DND-41 (cell line): Measurements from ENCODE around the gene SGMS1.

ENCODE experiments used
- ATAC-seq: fragments of 200-7000 bp; cut with Tn5 transposase; 3 replicates; pipeline ENCODE4 v1.9.1; 2021; ENCODE audit warnings: low read depth; ENCODE audit not compliant: insufficient read depth
- DNase-seq: peaks from one replicate; pipeline ENCODE4 v3.0.0-alpha.2; 2020
- H2AFZ ChIP-seq: 2 replicates; pipeline ENCODE4 v1.6.0; 2012; ENCODE audit warnings: low read depth, low read length
- H3K27ac ChIP-seq: 2 replicates; pipeline ENCODE4 v1.5.1; 2012; ENCODE audit warnings: low read length, inconsistent platforms
- H3K27me3 ChIP-seq: fragments of 200-600 bp; sonication (generic); 2 replicates; pipeline ENCODE4 v1.6.0; 2012; ENCODE audit warnings: low read length, mild to moderate bottlenecking, inconsistent platforms; ENCODE audit not compliant: insufficient read depth, poor library complexity
- H3K36me3 ChIP-seq: 2 replicates; pipeline ENCODE4 v1.5.1; 2012; ENCODE audit warnings: low read length, inconsistent platforms; ENCODE audit not compliant: insufficient read depth
- H3K4me1 ChIP-seq: 2 replicates; pipeline ENCODE4 v1.5.1; 2012; ENCODE audit warnings: mild to moderate bottlenecking, low read length; ENCODE audit not compliant: insufficient read depth
- H3K4me2 ChIP-seq: 2 replicates; pipeline ENCODE4 v1.6.0; 2012; ENCODE audit warnings: mild to moderate bottlenecking, moderate library complexity, low read length, inconsistent platforms; ENCODE audit not compliant: insufficient read depth
- H3K4me3 ChIP-seq, 2 experiments: fragments of 200-600 bp in 1 of 2; shearing (Covaris generic) in 1 of 2; 2 replicates each; pipeline ENCODE4 v1.5.1; 2012 to 2016; ENCODE audit warnings: inconsistent platforms in 2 of 2, low read length in 2 of 2, mild to moderate bottlenecking in 2 of 2, low read depth in 1 of 2, moderate library complexity in 1 of 2
- H3K79me2 ChIP-seq: 2 replicates; pipeline ENCODE4 v1.6.0; 2012; ENCODE audit warnings: low read length, inconsistent platforms; ENCODE audit not compliant: insufficient read depth
- H3K9ac ChIP-seq: 2 replicates; pipeline ENCODE4 v1.6.0; 2012; ENCODE audit warnings: low read depth, mild to moderate bottlenecking, inconsistent platforms, low read length, moderate library complexity
- H3K9me3 ChIP-seq: 2 replicates; pipeline ENCODE4 v1.5.1; 2012; ENCODE audit warnings: low read length, moderate library complexity, mild to moderate bottlenecking, inconsistent platforms; ENCODE audit not compliant: insufficient read depth, severe bottlenecking
- H4K20me1 ChIP-seq: 2 replicates; pipeline ENCODE4 v1.6.0; 2012; ENCODE audit warnings: low read length; ENCODE audit not compliant: insufficient read depth
- CTCF ChIP-seq: IDR thresholded peaks from 2 replicates; pipeline ENCODE4 v1.5.1; 2012; ENCODE audit warnings: borderline replicate concordance, low read length, moderate library complexity, mild to moderate bottlenecking; ENCODE audit not compliant: poor library complexity, severe bottlenecking; ENCODE audit errors: extremely low read depth
- EZH2 ChIP-seq: IDR thresholded peaks from 3 replicates; pipeline ENCODE4 v1.6.1; 2012; ENCODE audit warnings: borderline replicate concordance, low read depth, mild to moderate bottlenecking, moderate library complexity, low read length, inconsistent platforms; ENCODE audit not compliant: severe bottlenecking

The SGMS1 gene

GRCh38 chr10:50397312-50398140 is 226.2 kb downstream of the SGMS1 start:
- Histone ChIP-seq H3K4me2 (no peak overlapping the region), H3K9ac (no peak overlapping the region), H3K79me2 (no peaks in the 10 kb centered on the region), H3K27ac (no peak overlapping the region), H3K9me3 (no peaks in the 10 kb centered on the region), H3K4me3 (no peak overlapping the region), H3K27me3 (no peaks in the 10 kb centered on the region), H3K4me1 (no peaks in the 10 kb centered on the region), H2AFZ (no peak overlapping the region), H3K36me3 (no peaks in the 10 kb centered on the region), H4K20me1 (no peaks in the 10 kb centered on the region)
- ATAC-seq (no peak), DNase-seq (no peak)
- TF ChIP-seq CTCF = no peak
- no peak for TF ChIP-seq EZH2

- Histone ChIP-seq H3K9me3 (no peaks in the 10 kb centered on the region), H3K27me3 (no peaks in the 10 kb centered on the region), H3K9ac (no peak overlapping the region), H3K27ac (no peak overlapping the region), H3K4me3 (no peak overlapping the region), H3K4me1 (no peaks in the 10 kb centered on the region), H3K4me2 (no peak overlapping the region), H3K79me2 (no peaks in the 10 kb centered on the region), H3K36me3 (no peaks in the 10 kb centered on the region), H4K20me1 (no peaks in the 10 kb centered on the region), H2AFZ (no peak overlapping the region)
- DNase-seq (no peak), ATAC-seq (no peak)
- TF ChIP-seq EZH2 (no peak), CTCF (no peak)
These were observed 227.1 kb downstream of the SGMS1 start for GRCh38 chr10:50396491-50397311.

GRCh38 chr10:50395851-50396250 is 227.9 kb downstream of the SGMS1 start:
- no peaks in the 10 kb centered on the region for H3K27me3 ChIP-seq

More at GRCh38 chr10:50395851-50396250, 227.9 kb downstream of the SGMS1 start:
- no peak for ATAC-seq
- H2AFZ ChIP-seq = no peak overlapping the region
- no peak overlapping the region for H3K4me2 ChIP-seq
- H4K20me1 ChIP-seq = no peaks in the 10 kb centered on the region
- no peaks in the 10 kb centered on the region for H3K9me3 ChIP-seq
- no peaks in the 10 kb centered on the region for H3K79me2 ChIP-seq
- H3K9ac ChIP-seq = no peak overlapping the region
- H3K36me3 ChIP-seq = no peaks in the 10 kb centered on the region
- H3K4me1 ChIP-seq = no peaks in the 10 kb centered on the region
- no peak for DNase-seq
- no peak overlapping the region for H3K27ac ChIP-seq
- no peak overlapping the region for H3K4me3 ChIP-seq
- TF ChIP-seq CTCF = no peak
- TF ChIP-seq EZH2 = no peak
